BJ (cell line): Measurements from ENCODE around the gene ABI1. TPM values are rescaled to one million over a fixed set of nuclear protein-coding genes. Genes with fewer than 3 reads are reported as not detected.

Experiments
- CTCF ChIA-PET: fragments of 350-600 bp; formaldehyde crosslinking; extraction: SDS; loops from one replicate; lab custom pipeline; 2021; ENCODE audit warnings: antibody characterized with exemption, inconsistent platforms; lab: Yijun Ruan, JAX
- POLR2A ChIA-PET: fragments of 300-600 bp; sonication (Branson Sonifier 250); formaldehyde crosslinking; extraction: SDS; loops from one replicate; lab custom pipeline; 2021; ENCODE audit warnings: antibody characterized with exemption; lab: Charles Lee
- DNase-seq: peaks from one replicate; pipeline ENCODE4 v3.0.0-alpha.2; 2011; ENCODE audit warnings: low read depth
- H3K27me3 ChIP-seq: 2 replicates; pipeline ENCODE4 v1.6.0; 2011; ENCODE audit warnings: low read length; ENCODE audit not compliant: control insufficient read depth, insufficient read depth
- H3K36me3 ChIP-seq: 2 replicates; pipeline ENCODE4 v1.5.1; 2011; ENCODE audit warnings: low read length; ENCODE audit not compliant: control insufficient read depth, insufficient read depth
- H3K4me3 ChIP-seq: 2 replicates; pipeline ENCODE4 v1.5.1; 2011; ENCODE audit warnings: low read depth, mild to moderate bottlenecking, control low read depth, low read length
- CTCF ChIP-seq: IDR thresholded peaks from 2 replicates; pipeline ENCODE4 v1.5.1; 2011; ENCODE audit warnings: low read depth, mild to moderate bottlenecking, control low read depth, inconsistent platforms, low read length, moderate library complexity; ENCODE audit not compliant: insufficient read depth
- polyA plus RNA-seq: library from polyadenylated mRNA; depleted of rRNA; stranded (reverse); fragments of >200 nt; gene quantifications from 2 replicates; pipeline ENCODE4 v1.2.3, GENCODE V29; 2011

ABI1 gene
- polyA plus RNA-seq, 1 experiment: 67.0 TPM

GRCh38 chr10:26780793-26781601, 79.8 kb downstream of the ABI1 start:
- no peaks in the 10 kb centered on the region for H3K36me3 ChIP-seq
- DNase-seq: peak; percentile 84
- no peak for TF ChIP-seq CTCF
- ChIA-PET CTCF (interaction anchor here (0.5 to 1.2 kb wide), 6 partner anchors 13 to 589 kb away, joined by 3 read pairs; no protein-coding TSS in a partner anchor), POLR2A (interaction anchor here (0.6 kb wide), 1 partner anchor 17 kb away, joined by 3 read pairs; no protein-coding TSS in a partner anchor)
- H3K4me3 ChIP-seq: no peak overlapping the region
- H3K27me3 ChIP-seq: no peaks in the 10 kb centered on the region

DNA sequence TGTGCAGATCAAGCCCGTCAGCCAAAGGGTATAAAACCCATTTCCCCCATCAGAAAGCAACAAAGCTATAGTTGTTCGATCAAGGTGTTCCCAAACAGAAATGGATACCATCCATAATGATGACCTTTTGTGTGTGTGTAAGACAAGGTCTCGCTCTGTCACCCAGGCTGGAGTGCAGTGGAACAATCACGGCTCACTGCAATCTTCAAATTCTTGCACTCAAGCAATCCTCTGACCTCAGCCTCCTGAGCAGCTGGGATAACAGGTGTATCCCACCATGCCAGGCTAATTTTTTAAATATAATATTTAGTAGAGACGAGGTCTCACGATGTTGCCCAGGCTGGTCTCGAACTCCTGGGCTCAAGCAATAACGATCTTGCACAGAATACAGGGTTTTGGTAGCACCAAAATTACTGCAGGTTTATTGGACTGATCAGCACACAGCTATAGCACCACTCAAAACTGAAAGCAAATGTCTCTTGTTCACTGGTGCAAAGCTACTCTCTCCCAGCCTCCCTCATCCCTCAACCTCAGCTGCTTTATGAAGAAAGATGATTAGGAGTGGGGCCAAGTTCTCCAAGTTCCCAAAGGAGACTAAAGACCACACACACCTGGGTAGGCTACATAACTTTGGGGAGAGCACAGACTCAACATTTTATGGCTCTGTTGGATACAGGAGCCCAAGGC, 80.5 kb downstream of the ABI1 start:
- ChIA-PET CTCF (interaction anchor here (0.5 to 1.2 kb wide), 5 partner anchors 14 to 102 kb away, joined by 3 read pairs; no protein-coding TSS in a partner anchor), POLR2A (interaction anchor here (0.6 kb wide), 1 partner anchor 16 kb away, joined by 3 read pairs; no protein-coding TSS in a partner anchor)
- no peak for DNase-seq
- Histone ChIP-seq H3K27me3 (no peaks in the 10 kb centered on the region), H3K36me3 (no peaks in the 10 kb centered on the region), H3K4me3 (no peak overlapping the region)
- no peak for TF ChIP-seq CTCF

DNA sequence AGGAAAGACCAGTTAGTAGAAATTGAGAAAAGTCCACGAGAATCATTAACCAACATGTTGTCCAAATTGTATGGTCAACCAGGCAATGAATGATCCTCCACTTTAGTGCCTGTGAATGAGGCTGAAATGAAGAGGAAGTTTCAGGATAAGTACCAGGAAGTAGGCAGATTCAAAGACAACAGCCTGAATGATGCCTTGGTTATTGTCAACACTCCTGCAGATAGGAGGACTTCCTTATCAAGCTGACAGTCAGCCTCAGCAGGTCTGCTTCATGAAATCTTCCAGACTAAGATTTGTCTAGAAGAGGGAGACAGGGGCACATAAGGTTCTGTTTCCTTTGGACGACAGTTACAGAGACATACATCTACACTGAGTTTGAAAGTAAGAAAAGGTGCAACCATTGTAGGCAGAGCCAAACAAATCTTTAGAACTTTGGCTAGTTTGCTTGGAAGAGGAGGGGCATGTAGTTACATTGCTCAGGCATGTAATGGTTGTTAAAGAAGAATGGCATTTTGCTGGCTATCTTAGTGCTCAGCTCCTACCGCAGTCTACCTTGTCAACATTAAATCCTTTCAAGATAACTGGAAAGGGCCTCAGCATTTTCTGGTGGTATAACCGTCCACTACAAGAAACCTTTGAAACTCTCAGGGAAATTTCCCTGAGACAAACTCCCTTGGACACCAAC, 81.4 kb downstream of the ABI1 start:
- Histone ChIP-seq H3K36me3 (no peaks in the 10 kb centered on the region), H3K4me3 (no peak overlapping the region), H3K27me3 (no peaks in the 10 kb centered on the region)
- ChIA-PET POLR2A (no interaction called here), CTCF (interaction anchor here (1.1 kb wide), 1 partner anchor 17 kb away, joined by 3 read pairs; no protein-coding TSS in a partner anchor)
- TF ChIP-seq CTCF: no peak
- no peak for DNase-seq

GRCh38 chr10:26777686-26778085, 83.1 kb downstream of the ABI1 start:
- DNase-seq: no peak
- Histone ChIP-seq H3K36me3 (no peaks in the 10 kb centered on the region), H3K27me3 (no peaks in the 10 kb centered on the region), H3K4me3 (no peak overlapping the region)
- TF ChIP-seq CTCF: no peak
- CTCF ChIA-PET: no interaction called here
- POLR2A ChIA-PET: no interaction called here
